ENCODE measurements around the gene THSD4. TPM values are rescaled to one million over a fixed set of nuclear protein-coding genes. Genes with fewer than 3 reads are reported as not detected.

THSD4 gene
- polyA plus RNA-seq, 1 experiment = 18.8 TPM

GRCh38 chr15:71463156-71463665, 347.9 kb downstream of the THSD4 start:
- no peak for TF ChIP-seq CTCF (IDR thresholded peaks at IDR 0.05; ENCODE audit: insufficient read depth, low read depth, low read length)
- POLR2A ChIA-PET = no interaction called here

GRCh38 chr15:71465131-71465955, 350.1 kb downstream of the THSD4 start:
- CTCF ChIA-PET = interaction anchor here (2.0 kb wide), 1 partner anchor 20 kb away, joined by 6 read pairs; no protein-coding TSS in a partner anchor
- no peak for TF ChIP-seq CTCF (IDR thresholded peaks at IDR 0.05; ENCODE audit: insufficient read depth, low read depth, low read length)
- POLR2A ChIA-PET = interaction anchor here (0.7 kb wide), 1 partner anchor 453 kb away, joined by 3 read pairs; no protein-coding TSS in a partner anchor
- Histone ChIP-seq H3K4me3 (ENCODE audit: low read depth, low read length) (no peak overlapping the region), H3K27me3 (ENCODE audit: control insufficient read depth, insufficient read depth, low read length) (no peaks in the 10 kb centered on the region), H3K36me3 (ENCODE audit: control insufficient read depth, insufficient read depth, low read length) (no peaks in the 10 kb centered on the region)
- DNase-seq (ENCODE audit: low read depth) = no peak

More at GRCh38 chr15:71463156-71463665, 347.9 kb downstream of the THSD4 start:
- no peaks in the 10 kb centered on the region for H3K27me3 ChIP-seq (ENCODE audit: control insufficient read depth, insufficient read depth, low read length)
- H3K4me3 ChIP-seq (ENCODE audit: low read depth, low read length) = no peak overlapping the region
- CTCF ChIA-PET = interaction anchor here (0.8 to 1.4 kb wide), 3 partner anchors 14 to 26 kb away, joined by 4 to 6 read pairs (median 4); no protein-coding TSS in a partner anchor
- H3K36me3 ChIP-seq (ENCODE audit: control insufficient read depth, insufficient read depth, low read length) = no peaks in the 10 kb centered on the region
- DNase-seq (ENCODE audit: low read depth) = no peak

- no peak for DNase-seq (ENCODE audit: low read depth)
- H3K4me3 ChIP-seq (ENCODE audit: low read depth, low read length) = no peak overlapping the region
- ChIA-PET CTCF (interaction anchor here (0.7 to 1.1 kb wide), 3 partner anchors 15 to 63 kb away, joined by 3 read pairs; no protein-coding TSS in a partner anchor), POLR2A (no interaction called here)
- TF ChIP-seq CTCF (IDR thresholded peaks at IDR 0.05; ENCODE audit: insufficient read depth, low read depth, low read length) = no peak
- H3K36me3 ChIP-seq (ENCODE audit: control insufficient read depth, insufficient read depth, low read length) = no peaks in the 10 kb centered on the region
- no peaks in the 10 kb centered on the region for H3K27me3 ChIP-seq (ENCODE audit: control insufficient read depth, insufficient read depth, low read length)
Observed at GRCh38 chr15:71468715-71469114, 353.4 kb downstream of the THSD4 start.

GRCh38 chr15:71469413-71469812, 354.1 kb downstream of the THSD4 start:
- POLR2A ChIA-PET = no interaction called here
- Histone ChIP-seq H3K4me3 (ENCODE audit: low read depth, low read length) (no peak overlapping the region), H3K36me3 (ENCODE audit: control insufficient read depth, insufficient read depth, low read length) (no peaks in the 10 kb centered on the region), H3K27me3 (ENCODE audit: control insufficient read depth, insufficient read depth, low read length) (no peaks in the 10 kb centered on the region)
- peak; percentile 50 for TF ChIP-seq CTCF (IDR thresholded peaks at IDR 0.05; ENCODE audit: insufficient read depth, low read depth, low read length)
- CTCF ChIA-PET = interaction anchor here (0.9 to 1.1 kb wide), 2 partner anchors 14 to 21 kb away, joined by 3 to 4 read pairs; no protein-coding TSS in a partner anchor
- DNase-seq (ENCODE audit: low read depth) = peak; percentile 47

GRCh38 chr15:71471347-71471746, 356.1 kb downstream of the THSD4 start:
- TF ChIP-seq CTCF (IDR thresholded peaks at IDR 0.05; ENCODE audit: insufficient read depth, low read depth, low read length) = no peak
- DNase-seq (ENCODE audit: low read depth) = no peak
- Histone ChIP-seq H3K36me3 (ENCODE audit: control insufficient read depth, insufficient read depth, low read length) (no peaks in the 10 kb centered on the region), H3K4me3 (ENCODE audit: low read depth, low read length) (no peak overlapping the region), H3K27me3 (ENCODE audit: control insufficient read depth, insufficient read depth, low read length) (no peaks in the 10 kb centered on the region)
- CTCF ChIA-PET = no interaction called here
- POLR2A ChIA-PET = no interaction called here

Data from BJ (cell line).